Measurements from ENCODE around the gene TRIM42.

Gene TRIM42

DNA sequence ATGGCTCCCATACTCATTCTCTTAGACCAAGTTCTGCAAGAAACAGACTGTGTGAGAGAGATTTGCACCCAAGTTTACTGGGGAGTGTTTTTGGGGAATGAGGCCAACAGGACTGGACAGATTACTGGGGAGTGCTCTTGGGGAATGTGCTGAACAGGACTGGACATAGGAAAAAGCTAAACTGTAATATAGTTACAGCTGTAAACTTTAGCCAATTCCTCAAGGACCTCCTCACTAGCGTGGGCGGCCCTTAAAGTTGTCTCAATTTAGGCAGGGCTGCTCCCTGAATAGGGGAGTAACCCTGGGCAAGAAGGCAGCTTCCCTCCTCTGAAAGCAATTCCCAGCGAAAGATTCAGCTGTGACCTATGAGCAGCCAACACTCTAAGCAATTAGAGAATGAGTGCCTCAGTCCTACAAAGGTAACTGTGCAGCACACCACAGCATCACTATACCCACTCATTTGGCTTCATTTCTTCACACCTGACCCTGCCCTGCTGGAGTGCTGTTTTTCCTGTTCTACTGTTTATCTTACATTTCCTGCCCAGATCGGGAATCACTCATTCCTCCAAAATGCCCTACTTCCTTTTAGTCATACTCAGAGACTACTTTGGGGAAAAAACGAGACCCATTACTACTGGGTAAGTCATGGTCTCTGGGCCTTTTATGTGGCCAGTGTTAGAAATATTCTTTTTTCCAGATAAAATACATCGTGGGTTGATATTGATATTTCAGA, 41.3 kb upstream of the TRIM42 start:
- DNase-seq (ENCODE audit: low read depth in 1 of 2, low spot score in 1 of 2), result no peak
- no peak for TF ChIP-seq CTCF (IDR thresholded peaks at IDR 0.05; ENCODE audit: insufficient read depth, low read length)
- H3K4me3 ChIP-seq (replicated peaks; ENCODE audit: insufficient read depth, low read length), result no peak overlapping the region
- H3K27ac ChIP-seq (replicated peaks), result no peak overlapping the region
- no peaks in the 10 kb centered on the region for H3K27me3 ChIP-seq (ENCODE audit: insufficient read depth, poor library complexity, severe bottlenecking)

GRCh38 chr3:140651287-140651686, 26.6 kb upstream of the TRIM42 start:
- TF ChIP-seq GABPA (IDR thresholded peaks at IDR 0.05; ENCODE audit: low read depth), result no peak
- TF ChIP-seq SPI1 (IDR thresholded peaks at IDR 0.05; ENCODE audit: borderline replicate concordance, low read depth), result no peak
- TF ChIP-seq CTCF (IDR thresholded peaks at IDR 0.05; ENCODE audit: insufficient read depth, low read length), result no peak
- TF ChIP-seq, protein P1, sequence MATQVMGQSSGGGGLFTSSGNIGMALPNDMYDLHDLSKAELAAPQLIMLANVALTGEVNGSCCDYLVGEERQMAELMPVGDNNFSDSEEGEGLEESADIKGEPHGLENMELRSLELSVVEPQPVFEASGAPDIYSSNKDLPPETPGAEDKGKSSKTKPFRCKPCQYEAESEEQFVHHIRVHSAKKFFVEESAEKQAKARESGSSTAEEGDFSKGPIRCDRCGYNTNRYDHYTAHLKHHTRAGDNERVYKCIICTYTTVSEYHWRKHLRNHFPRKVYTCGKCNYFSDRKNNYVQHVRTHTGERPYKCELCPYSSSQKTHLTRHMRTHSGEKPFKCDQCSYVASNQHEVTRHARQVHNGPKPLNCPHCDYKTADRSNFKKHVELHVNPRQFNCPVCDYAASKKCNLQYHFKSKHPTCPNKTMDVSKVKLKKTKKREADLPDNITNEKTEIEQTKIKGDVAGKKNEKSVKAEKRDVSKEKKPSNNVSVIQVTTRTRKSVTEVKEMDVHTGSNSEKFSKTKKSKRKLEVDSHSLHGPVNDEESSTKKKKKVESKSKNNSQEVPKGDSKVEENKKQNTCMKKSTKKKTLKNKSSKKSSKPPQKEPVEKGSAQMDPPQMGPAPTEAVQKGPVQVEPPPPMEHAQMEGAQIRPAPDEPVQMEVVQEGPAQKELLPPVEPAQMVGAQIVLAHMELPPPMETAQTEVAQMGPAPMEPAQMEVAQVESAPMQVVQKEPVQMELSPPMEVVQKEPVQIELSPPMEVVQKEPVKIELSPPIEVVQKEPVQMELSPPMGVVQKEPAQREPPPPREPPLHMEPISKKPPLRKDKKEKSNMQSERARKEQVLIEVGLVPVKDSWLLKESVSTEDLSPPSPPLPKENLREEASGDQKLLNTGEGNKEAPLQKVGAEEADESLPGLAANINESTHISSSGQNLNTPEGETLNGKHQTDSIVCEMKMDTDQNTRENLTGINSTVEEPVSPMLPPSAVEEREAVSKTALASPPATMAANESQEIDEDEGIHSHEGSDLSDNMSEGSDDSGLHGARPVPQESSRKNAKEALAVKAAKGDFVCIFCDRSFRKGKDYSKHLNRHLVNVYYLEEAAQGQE (IDR thresholded peaks at IDR 0.05; ENCODE audit: insufficient replicate concordance, low read depth), result no peak
- no peak for TF ChIP-seq POLR2AphosphoS5 (IDR thresholded peaks at IDR 0.05; ENCODE audit: low read depth)
- no peak overlapping the region for H3K4me3 ChIP-seq (replicated peaks; ENCODE audit: insufficient read depth, low read length)
- H3K27me3 ChIP-seq (ENCODE audit: insufficient read depth, poor library complexity, severe bottlenecking), result no peaks in the 10 kb centered on the region
- H3K27ac ChIP-seq (replicated peaks), result no peak overlapping the region
- DNase-seq (ENCODE audit: low read depth in 1 of 2, low spot score in 1 of 2), result no peak

GRCh38 chr3:140655678-140656077, 22.2 kb upstream of the TRIM42 start:
- H3K27me3 ChIP-seq (ENCODE audit: insufficient read depth, poor library complexity, severe bottlenecking), result no peaks in the 10 kb centered on the region
- no peak for DNase-seq (ENCODE audit: low read depth in 1 of 2, low spot score in 1 of 2)
- H3K27ac ChIP-seq (replicated peaks), result no peak overlapping the region
- TF ChIP-seq CTCF (IDR thresholded peaks at IDR 0.05; ENCODE audit: insufficient read depth, low read length), result no peak
- no peak for TF ChIP-seq SPI1 (IDR thresholded peaks at IDR 0.05; ENCODE audit: borderline replicate concordance, low read depth)
- TF ChIP-seq GABPA (IDR thresholded peaks at IDR 0.05; ENCODE audit: low read depth), result no peak
- TF ChIP-seq, protein P1 (IDR thresholded peaks at IDR 0.05; ENCODE audit: insufficient replicate concordance, low read depth), result no peak
- no peak for TF ChIP-seq POLR2AphosphoS5 (IDR thresholded peaks at IDR 0.05; ENCODE audit: low read depth)
- H3K4me3 ChIP-seq (replicated peaks; ENCODE audit: insufficient read depth, low read length), result no peak overlapping the region

GRCh38 chr3:140664111-140664510, 13.8 kb upstream of the TRIM42 start:
- H3K4me3 ChIP-seq (replicated peaks; ENCODE audit: insufficient read depth, low read length), result no peak overlapping the region

More at GRCh38 chr3:140664111-140664510, 13.8 kb upstream of the TRIM42 start:
- Histone ChIP-seq H3K27me3 (ENCODE audit: insufficient read depth, poor library complexity, severe bottlenecking) (peaks cover 3% of the 10 kb centered on the region), H3K27ac (replicated peaks) (no peak overlapping the region)
- DNase-seq (ENCODE audit: low read depth in 1 of 2, low spot score in 1 of 2), result no peak
- TF ChIP-seq POLR2AphosphoS5 (IDR thresholded peaks at IDR 0.05; ENCODE audit: low read depth) (no peak), GABPA (IDR thresholded peaks at IDR 0.05; ENCODE audit: low read depth) (no peak), CTCF (IDR thresholded peaks at IDR 0.05; ENCODE audit: insufficient read depth, low read length) (no peak), SPI1 (IDR thresholded peaks at IDR 0.05; ENCODE audit: borderline replicate concordance, low read depth) (no peak)
- TF ChIP-seq, protein P1 (IDR thresholded peaks at IDR 0.05; ENCODE audit: insufficient replicate concordance, low read depth), result no peak
